Hepatocyte (in vitro differentiated cells): Measurements from ENCODE around the gene LDAF1. TPM values are rescaled to one million over a fixed set of nuclear protein-coding genes. Genes with fewer than 3 reads are reported as not detected.

ENCODE experiments used
- DNase-seq: peaks from one replicate; pipeline ENCODE4 v3.0.0-alpha.2; 2016; ENCODE audit warnings: low spot score
- H2AFZ ChIP-seq: fragments of 200-600 bp; sonication (generic); 2 replicates; pipeline ENCODE4 v1.6.0; 2016; ENCODE audit warnings: antibody characterized with exemption, mild to moderate bottlenecking
- H3K27ac ChIP-seq: fragments of 200-600 bp; sonication (generic); 2 replicates; pipeline ENCODE4 v1.5.1; 2016; ENCODE audit warnings: mild to moderate bottlenecking
- H3K27me3 ChIP-seq: fragments of 200-600 bp; sonication (generic); 2 replicates; pipeline ENCODE4 v1.6.1; 2016
- H3K36me3 ChIP-seq: fragments of 200-600 bp; sonication (generic); replicated peaks from 2 replicates; pipeline ENCODE4 v1.5.1; 2016; ENCODE audit warnings: low read depth; ENCODE audit not compliant: insufficient read depth
- H3K4me1 ChIP-seq: fragments of 200-600 bp; sonication (generic); 2 replicates; pipeline ENCODE4 v1.5.1; 2016; ENCODE audit warnings: mild to moderate bottlenecking, moderate library complexity; ENCODE audit not compliant: insufficient read depth
- H3K4me2 ChIP-seq: fragments of 200-600 bp; sonication (generic); 2 replicates; pipeline ENCODE4 v1.6.0; 2016
- H3K4me3 ChIP-seq: fragments of 200-600 bp; sonication (generic); 2 replicates; pipeline ENCODE4 v1.5.1; 2016; ENCODE audit warnings: mild to moderate bottlenecking
- H3K79me2 ChIP-seq: fragments of 200-600 bp; sonication (generic); 2 replicates; pipeline ENCODE4 v1.6.0; 2017; ENCODE audit warnings: mild to moderate bottlenecking
- H3K9me2 ChIP-seq: fragments of 200-600 bp; sonication (generic); replicated peaks from 2 replicates; pipeline ENCODE4 v1.6.0; 2017; ENCODE audit warnings: mild to moderate bottlenecking; ENCODE audit not compliant: insufficient read depth
- H3K9me3 ChIP-seq: fragments of 200-600 bp; sonication (generic); 2 replicates; pipeline ENCODE4 v1.5.1; 2016; ENCODE audit warnings: low read depth, mild to moderate bottlenecking
- H4K20me1 ChIP-seq: fragments of 200-600 bp; sonication (generic); 2 replicates; pipeline ENCODE4 v1.6.0; 2016; ENCODE audit warnings: mild to moderate bottlenecking; ENCODE audit not compliant: insufficient read depth, poor library complexity, severe bottlenecking
- EZH2 ChIP-seq: fragments of 200-600 bp; sonication (generic); IDR thresholded peaks from 2 replicates; pipeline ENCODE4 v1.6.1; 2016; ENCODE audit warnings: antibody characterized with exemption, mild to moderate bottlenecking, borderline replicate concordance
- EZH2phosphoT487 ChIP-seq: fragments of 200-600 bp; sonication (generic); IDR thresholded peaks from one replicate; pipeline ENCODE4 v1.6.1; 2018; ENCODE audit warnings: antibody characterized with exemption, mild to moderate bottlenecking, low read depth, moderate library complexity; ENCODE audit not compliant: unreplicated experiment, severe bottlenecking
- WGBS: methylation state at CpG from one replicate; pipeline ENCODE4 v1.1.6; 2016; ENCODE audit warnings: low lambda C conversion rate; ENCODE audit errors: missing lambda C conversion rate; 5-methylcytosine and 5-hydroxymethylcytosine counted together
- polyA plus RNA-seq: library from polyadenylated mRNA; unstranded; fragments of >200 nt; fragmentation: Nextera tagmentation; extraction: Ambion mirVana; gene quantifications from 2 replicates; pipeline ENCODE4 v1.2.1, GENCODE V29; 2016
- total RNA-seq: library from RNA; depleted of rRNA; stranded (reverse); fragments of >200 nt; gene quantifications from 2 replicates; pipeline ENCODE4 v1.2.3, GENCODE V29; 2014
- TF ChIP-seq, protein P1 (sequence below): fragments of 200-600 bp; sonication (generic); IDR thresholded peaks from 2 replicates; pipeline ENCODE4 v1.5.1; 2016; ENCODE audit warnings: antibody characterized with exemption, mild to moderate bottlenecking; ENCODE audit not compliant: poor library complexity

The LDAF1 gene
- total and polyA plus RNA-seq, 2 experiments from 2014 or later, result 16.0 to 32.4 TPM

DNA sequence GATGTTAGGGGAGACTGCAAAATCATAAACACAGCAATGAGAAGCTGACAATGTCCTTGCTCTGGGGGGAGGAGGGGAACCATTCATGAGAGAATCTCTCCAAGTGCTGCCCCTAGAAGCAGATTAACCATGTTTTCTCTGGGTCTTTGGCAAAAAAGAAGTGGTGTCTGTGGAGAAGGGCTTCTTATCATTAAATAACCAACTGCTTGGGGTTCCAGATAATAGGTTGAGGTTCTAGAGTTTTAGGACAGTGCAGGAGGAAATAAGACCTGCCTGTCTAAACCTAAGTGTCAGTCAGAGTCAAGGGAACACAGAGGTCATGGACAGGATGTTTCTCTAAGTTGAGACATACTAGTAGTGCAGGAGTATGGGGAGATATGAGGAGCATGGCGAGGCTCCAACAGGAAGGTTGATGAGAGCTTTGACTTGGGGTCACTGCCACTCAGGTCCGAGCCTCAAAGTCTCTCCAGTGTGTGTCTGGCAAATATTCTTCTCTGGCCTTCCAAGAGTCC, 69.9 kb downstream of the LDAF1 start:
- Histone ChIP-seq H4K20me1 (no peaks in the 10 kb centered on the region), H3K27ac (no peak overlapping the region), H3K4me2 (no peak overlapping the region), H3K4me1 (peaks cover 5% of the 10 kb centered on the region), H3K9me2 (no peaks in the 10 kb centered on the region), H3K27me3 (no peaks in the 10 kb centered on the region), H3K36me3 (no peaks in the 10 kb centered on the region), H3K79me2 (no peaks in the 10 kb centered on the region), H2AFZ (no peak overlapping the region), H3K4me3 (no peak overlapping the region), H3K9me3 (no peaks in the 10 kb centered on the region)
- DNase-seq, result no peak
- 91% methylated on average over 2 of the region's 2 CpGs for WGBS
- TF ChIP-seq EZH2 (no peak), EZH2phosphoT487 (no peak)
- TF ChIP-seq, protein P1, sequence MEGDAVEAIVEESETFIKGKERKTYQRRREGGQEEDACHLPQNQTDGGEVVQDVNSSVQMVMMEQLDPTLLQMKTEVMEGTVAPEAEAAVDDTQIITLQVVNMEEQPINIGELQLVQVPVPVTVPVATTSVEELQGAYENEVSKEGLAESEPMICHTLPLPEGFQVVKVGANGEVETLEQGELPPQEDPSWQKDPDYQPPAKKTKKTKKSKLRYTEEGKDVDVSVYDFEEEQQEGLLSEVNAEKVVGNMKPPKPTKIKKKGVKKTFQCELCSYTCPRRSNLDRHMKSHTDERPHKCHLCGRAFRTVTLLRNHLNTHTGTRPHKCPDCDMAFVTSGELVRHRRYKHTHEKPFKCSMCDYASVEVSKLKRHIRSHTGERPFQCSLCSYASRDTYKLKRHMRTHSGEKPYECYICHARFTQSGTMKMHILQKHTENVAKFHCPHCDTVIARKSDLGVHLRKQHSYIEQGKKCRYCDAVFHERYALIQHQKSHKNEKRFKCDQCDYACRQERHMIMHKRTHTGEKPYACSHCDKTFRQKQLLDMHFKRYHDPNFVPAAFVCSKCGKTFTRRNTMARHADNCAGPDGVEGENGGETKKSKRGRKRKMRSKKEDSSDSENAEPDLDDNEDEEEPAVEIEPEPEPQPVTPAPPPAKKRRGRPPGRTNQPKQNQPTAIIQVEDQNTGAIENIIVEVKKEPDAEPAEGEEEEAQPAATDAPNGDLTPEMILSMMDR, result no peak

Other genes with a start within 250 kb of the LDAF1 start
- 0.12 and 0.37 TPM in 2 replicates for gene DNAH3, start 7.8 kb upstream of the LDAF1 start, total RNA-seq
- gene DNAH3, start 7.8 kb upstream of the LDAF1 start, polyA plus RNA-seq, result 0.02 and 0.33 TPM in 2 replicates
- gene ZP2, start 52.9 kb downstream of the LDAF1 start, total RNA-seq, result 0.20 TPM in 1 of 2 replicates, not detected in the other
- gene ZP2, start 52.9 kb downstream of the LDAF1 start, polyA plus RNA-seq, result not detected in 2 replicates
- 17.9 and 20.9 TPM in 2 replicates for gene ANKS4B, start 75.0 kb downstream of the LDAF1 start, total RNA-seq
- 6.9 and 7.9 TPM in 2 replicates for gene ANKS4B, start 75.0 kb downstream of the LDAF1 start, polyA plus RNA-seq
- 4.9 and 5.7 TPM in 2 replicates for gene CRYM, start 119.6 kb downstream of the LDAF1 start, total RNA-seq
- gene CRYM, start 119.6 kb downstream of the LDAF1 start, polyA plus RNA-seq, result 6.1 and 6.3 TPM in 2 replicates